Hematopoietic multipotent progenitor cell treated with erythropoietin and hydrocortisone succinate and interleukin-3 and kit ligand, for 8 days (in vitro differentiated cells): ENCODE measurements around the gene LCMT1.
"Not testable (repeated sequence)": the region's sequence is repeated elsewhere in the genome, so short reads cannot be mapped to it uniquely, and the experiment has no call there.

Source experiments
- DNase-seq: peaks from one replicate; pipeline ENCODE4 v3.0.0-alpha.2; 2015

The LCMT1 gene

DNA sequence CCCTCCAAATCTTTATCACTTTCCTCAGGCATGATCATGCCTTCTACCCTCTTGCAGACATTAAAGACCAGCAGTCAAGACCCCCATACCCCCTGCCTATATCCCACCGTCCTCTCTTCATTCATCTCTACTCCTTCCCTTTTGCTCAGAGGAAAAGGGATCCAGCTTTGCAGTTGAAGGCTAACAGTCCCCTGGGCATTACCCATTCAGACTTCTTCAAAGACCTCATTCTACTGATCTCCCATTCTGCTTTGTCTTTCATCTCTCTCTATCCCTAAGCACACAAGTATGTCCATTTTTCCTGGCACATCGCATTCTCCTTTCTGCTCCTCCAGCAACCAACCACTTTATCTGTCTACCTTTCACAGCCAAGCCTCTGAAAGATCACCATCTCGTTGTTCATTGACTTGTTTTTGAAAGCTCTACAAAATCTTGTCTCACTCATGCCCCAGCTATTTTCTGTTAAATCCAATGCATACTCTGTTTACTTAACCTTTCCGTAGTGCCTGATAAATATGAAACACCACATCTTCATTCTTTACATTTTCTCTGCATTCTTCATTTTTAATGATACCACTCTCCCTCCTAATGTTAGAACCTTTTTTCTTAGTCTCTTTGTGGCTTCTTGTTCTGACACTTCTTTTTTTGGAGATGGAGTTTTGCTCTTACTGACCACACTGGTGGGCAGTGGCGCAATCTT is 14.1 kb upstream of the LCMT1 start:
- no peak for DNase-seq

DNA sequence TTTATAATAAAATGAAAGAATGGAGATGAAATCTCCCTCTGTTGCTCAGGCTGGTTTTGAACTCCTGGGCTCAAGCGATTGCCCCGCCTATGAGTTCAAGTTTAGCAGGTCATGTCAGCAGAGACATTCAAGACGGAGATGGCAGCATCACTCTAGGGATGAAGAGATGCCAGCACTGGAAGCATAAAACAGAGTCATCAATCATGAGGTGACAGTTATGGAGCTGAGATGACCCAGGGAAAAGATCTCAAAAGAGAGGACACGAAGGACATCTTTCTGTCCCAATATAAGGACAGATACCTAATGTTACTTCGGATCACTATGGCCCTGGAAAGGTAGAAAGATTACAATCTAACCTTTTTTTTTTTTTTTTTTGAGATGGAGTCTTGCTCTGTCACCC is 11.0 kb upstream of the LCMT1 start:
- no peak for DNase-seq

DNA sequence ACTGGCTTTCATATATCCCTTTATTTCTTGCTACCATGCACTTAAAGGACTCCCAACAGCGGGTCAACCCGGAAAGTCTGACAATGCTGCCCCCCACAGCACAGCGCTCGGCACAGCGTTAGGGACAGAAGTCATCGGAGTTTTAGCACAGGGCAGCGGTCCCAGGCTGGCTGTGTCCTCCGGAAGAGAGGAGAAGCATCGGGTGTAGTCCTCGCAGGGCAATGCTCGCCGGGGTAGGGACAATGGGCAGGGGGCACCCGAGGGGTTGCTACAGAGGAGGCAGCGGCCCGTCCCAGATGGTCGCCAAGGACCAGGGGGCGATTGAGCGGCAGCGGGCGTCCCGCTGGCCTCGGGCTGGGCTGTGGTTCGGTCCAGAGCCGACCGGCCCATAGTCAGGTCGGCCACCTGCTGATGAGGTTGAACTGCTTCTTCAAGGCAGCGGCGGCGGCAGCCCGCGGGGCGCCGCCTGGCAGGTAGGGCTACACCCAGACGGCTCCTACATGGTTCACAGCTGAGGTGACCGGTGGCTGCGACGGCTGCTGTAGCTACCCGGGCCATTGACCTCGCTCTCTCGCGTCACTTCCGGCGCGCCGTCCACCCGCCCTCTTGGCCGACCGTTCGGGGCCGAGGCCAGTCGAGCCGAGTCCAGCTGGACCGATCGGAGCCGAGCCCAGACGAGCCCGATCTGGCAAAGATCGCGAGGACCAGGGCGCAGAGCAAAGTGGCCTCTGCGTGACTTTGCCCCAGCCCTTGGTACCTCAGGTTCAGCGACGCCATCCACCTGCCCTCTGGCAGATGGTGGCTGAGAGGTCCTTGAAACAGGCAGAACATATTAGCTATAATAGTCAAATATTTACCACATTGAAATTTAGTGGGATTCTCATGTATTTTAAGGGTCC is 4.7 kb upstream of the LCMT1 start:
- DNase-seq, result peak; percentile 86

DNA sequence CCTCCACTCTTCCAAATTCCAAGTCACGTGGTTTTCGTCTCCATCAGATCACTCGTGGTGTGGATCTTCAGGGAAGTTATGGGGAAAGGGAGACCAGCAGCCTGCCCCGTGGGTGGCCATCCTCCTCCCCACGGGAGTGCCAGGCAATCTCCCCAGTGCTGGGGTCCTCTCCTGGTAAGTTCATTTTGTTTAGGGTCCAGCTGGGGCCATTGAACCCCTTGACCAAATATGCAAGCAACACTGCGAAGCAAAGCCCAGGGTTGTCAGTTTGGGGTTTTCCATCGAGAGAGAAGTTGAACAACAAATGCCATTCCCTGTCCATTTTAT is 4.1 kb upstream of the LCMT1 start:
- no peak for DNase-seq

DNA sequence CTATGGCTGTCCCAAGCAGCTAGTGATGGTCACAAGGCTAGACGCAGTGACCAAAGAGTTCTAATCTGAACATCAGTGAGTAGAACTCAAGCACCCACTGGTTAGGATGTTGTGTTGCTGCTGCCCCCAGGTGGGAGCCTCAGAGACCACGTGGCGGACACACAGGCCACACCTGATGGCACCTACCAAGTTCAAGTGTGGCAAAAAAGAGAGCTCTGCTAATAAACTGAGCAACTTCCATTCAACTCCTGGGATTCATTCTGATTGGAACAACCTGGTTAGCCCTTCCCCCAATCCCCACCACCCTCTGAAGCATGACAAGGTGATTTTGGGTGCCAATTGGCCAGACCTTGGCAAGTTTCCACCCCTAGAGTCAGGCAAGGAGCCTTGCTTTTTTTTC is 3.5 kb upstream of the LCMT1 start:
- DNase-seq, result peak; percentile 68

DNA sequence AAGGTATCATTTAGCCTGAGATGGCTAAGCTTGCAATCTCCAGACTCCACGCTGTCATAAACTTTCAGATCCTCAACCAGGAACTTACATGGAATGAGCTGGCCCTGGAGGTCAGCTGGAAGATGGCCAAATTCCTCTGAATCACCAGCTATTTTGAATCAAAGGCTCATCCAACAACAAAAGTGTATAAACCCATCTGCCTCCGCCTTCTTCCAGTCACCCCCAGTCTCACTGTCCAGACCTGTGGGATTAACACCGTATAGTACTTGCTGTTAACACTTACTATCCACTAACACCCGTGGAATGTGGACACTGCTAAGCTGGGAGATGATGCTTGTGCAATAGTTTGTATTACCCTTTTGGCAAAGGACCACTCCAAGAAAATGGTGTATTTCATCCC is 1.9 kb upstream of the LCMT1 start:
- DNase-seq, result peak; percentile 53

DNA sequence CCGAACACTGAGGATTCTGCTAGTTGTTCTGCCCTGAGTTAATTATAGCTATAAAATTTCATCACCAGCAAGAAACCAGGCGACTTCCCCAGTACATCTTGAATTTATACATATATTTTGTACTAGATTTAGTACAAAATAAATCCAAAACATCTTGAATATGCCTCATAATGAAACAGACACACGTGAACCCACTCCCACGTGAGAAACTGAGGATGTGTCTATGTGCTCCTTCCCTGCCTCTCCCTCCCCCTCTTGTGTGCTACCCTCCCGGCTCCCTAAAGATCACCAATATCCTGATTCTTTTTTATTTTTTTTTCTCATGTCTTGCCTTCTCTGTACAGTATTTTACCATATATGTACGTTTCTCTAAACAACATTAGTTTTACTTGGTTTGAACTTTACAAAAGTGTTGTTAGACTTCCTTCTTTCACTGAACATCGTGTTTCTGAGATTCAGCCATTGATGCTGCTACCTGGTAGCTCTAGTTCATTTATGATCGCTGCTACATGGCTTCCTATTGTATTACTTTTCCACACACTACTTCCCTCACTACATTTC is 1.1 kb upstream of the LCMT1 start:
- DNase-seq, result peak; percentile 33

DNA sequence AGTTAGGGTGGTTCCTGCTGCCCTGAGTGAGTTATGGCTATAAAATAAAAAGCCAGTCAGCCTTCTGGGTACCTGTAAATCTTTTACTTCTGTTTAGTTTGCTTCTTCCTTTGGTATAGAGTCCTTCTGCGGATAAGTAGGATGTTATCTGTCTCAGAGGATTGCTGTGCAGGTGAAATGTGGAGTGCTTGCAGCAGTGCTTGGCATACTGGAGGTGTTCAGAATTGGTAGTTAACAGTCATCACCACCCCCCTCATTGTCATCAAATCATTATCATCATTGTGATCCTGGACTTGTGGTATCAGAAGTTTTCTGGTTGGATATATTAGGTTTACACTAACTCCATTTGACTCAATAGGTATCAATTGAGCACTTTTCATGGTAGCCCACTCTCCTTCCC is 2.6 kb downstream of the LCMT1 start:
- no peak for DNase-seq

DNA sequence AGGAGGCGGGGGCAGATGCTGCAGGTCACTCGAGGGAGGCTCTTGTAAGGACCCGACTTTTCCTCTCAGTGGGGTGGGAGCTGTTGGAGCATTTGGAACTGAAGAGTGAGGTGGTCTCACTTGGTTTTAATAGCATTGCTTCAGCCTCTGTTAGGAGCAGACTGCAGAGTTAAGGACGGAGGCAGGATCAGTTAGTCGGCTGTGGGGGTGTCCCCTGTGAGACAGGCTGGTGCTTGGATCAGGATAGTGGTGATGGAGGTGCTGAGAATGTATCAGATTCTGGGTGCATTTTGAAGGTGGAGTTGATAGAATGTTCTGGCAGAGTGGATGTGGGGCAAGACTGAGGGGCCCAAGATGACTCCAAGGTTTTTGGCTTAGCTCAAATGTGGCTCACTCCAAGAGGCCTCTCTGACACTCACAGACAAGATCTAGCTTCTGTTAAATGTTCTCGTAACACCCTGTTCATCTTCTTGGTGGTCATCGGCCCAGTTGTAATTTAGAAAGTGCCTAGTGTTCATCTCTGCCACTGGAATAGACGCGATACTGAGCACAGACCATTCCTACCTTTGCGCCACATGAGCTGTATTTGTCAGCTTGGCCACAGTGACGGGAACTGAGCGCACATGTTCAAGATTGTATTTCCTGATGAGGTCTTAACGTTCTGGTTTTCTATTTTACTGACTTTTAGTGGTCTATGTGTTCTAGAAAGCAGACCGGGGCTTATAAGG is 7.5 kb downstream of the LCMT1 start:
- DNase-seq, result no peak

DNA sequence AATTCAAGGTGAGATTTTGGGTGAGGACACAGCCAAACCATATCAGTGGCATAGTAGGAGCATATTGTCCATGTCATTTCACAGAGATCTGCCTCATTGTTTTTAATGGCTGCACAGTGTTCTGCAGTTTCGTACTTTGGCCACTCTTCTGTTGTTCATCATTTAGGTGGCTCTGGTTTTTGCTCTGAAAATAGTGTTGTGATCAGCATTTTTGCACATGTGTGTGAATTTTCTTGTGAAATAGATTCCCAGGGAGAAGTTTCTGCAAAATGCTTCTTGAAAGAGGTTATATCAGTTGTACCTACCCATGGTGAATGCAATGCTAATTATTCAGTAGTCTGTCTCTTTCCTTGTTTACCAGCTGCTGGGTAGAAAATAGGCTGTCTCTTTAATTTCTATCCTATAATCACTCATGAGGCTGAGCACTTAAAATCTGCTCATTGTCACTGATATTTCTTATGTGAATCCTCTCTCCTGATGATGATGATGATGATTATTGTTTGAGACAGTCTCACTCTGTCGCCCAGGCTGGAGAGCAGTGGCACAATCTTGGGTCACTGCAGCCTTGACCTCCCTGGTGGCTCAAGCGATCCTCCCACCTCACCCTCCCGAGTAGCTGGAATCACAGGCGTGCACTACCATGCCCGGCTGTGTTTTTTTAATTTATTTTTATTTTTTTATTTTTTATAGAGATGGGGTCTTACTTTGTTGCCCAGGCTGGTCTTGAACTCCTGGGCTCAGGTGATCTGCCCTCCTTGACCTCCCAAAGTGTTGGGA is 10.5 kb downstream of the LCMT1 start:
- DNase-seq, result no peak

DNA sequence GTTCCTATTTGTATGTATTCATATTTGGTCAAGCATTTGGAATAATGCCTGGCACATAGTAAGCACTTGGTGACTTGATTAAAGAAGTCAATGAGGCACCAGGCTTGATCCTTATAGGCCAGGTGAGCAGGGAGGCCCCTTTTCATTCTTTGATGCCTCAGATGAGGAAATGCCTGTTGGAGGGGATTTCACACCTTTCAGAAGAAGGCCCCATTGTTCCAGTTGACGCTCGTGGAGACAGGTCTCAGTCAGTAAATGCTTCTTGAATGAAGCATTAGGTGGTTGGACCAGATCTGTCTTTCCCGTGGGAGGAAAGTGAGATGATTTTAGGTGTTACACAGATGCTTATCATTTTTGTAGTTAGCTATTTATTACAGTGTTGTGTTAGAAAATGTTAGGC is 13.0 kb downstream of the LCMT1 start:
- no peak for DNase-seq

DNA sequence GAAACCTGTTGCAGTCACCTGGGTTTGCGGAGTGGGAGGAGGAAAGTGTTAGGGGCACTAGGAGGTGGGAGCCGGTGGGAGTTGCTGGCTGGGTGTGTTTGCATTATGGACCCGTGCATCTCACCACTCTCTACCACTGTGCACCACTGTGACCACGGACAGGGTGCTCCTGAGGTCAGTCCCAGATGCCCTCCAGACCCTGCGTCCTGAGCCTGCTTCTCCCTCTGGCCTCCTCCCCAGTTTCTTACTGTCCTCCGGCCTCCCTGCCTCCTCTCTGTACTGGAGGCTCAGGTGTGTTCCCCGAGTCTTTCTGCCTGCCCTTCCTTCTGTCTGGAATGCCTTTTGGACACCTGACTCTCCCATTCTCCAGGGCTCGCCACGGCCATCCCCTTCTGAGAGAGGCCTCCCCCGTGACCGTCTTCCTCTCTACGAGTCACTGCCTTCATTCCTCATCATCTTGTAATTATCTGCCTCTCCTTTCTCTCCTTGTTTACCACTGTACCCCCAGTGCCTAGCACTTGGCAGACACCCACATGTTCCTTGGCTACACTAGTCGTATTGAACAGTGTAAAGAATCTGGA is 14.6 kb downstream of the LCMT1 start:
- not testable (repeated sequence) for DNase-seq

DNA sequence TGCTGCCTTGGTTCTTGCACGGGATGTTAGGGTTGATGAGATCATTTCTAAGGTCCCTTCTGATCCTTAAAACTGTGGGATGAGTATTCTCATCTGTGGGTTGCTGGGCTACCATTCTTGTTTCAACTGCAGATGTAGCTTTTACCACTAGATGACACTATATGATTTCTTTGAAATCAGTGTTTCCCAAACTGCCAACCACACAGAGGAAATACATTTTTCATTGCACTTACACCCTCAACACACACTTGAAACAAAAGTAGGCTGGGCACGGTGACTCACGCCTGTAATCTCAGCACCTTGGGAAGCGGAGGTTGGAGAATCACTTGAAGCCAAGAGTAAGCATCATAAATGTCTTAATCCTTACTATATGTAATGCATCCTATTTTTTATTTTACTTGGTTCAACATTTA is 15.3 kb downstream of the LCMT1 start:
- peak; percentile 46 for DNase-seq

DNA sequence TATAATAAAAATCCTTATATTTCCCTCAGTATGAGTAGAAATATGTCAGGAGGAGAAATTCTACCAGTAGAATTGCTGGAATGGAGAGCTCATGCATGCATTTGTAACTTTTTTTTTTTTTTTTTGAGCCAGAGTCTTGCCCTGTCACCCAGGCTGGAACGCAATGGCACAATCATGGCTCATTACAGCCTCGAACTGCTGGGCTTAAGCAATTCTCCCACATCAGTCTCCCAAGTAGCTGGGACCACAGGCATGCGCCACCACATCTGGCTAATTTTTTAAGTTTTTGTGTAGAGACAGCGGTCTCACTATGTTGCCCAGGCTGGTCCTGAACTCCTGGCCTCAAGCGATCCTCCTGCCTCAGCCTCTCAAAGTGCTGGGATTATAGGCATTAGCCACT is 21.2 kb downstream of the LCMT1 start:
- DNase-seq, result not testable (repeated sequence)

DNA sequence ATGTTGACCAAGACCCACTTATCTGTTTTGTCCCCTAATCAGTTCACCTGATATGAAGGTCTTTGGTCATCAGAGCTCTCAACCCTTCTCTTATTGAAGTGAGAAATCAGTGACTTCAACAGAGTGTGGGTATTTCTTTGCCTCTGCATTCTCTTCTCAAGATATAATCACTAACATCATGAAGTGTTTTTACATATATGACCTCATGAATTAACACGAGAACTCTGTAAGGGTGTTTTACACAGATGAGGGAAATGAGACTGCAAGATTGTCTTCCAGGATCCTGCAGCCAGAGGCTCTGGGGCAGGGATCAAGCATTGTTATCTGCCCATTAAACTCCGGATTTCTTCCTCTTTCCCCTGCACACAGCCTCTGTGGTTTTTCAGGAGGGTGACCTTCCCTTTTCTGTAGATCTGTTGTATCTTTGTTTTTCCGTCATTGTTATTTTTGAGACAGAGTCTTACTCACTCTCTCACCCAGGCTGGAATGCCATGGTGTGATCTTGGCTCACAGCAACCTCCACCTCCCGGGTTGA is 22.7 kb downstream of the LCMT1 start:
- no peak for DNase-seq

DNA sequence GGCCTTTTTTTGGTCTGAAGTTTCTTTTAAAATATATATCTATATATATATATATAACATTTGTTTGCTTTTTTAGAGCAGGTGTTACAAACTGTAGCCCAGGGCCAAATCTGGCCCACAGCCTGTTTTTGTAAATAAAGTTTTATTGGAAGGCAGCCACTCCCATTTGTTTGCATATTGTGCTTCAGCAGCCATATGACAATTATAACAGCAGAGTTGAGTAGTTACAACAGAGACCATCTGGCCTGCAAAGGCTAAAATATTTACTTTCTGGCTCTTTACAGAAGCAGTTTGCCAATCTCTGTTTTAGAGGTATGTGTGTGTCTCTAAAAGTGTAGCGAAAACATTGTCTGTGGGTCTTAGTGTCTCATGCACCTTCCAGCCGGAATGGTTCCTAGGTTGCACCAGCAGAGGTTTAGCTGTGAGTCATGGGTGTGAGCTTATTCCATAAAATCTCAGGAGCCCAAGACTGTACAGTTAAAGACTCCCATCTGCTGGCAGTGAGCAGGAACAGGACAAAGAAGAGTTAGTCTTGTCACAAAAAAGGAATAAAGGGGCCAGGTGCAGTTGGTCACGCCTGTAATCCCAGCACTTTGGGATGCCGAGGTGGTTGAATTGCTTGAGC is 23.8 kb downstream of the LCMT1 start:
- no peak for DNase-seq

DNA sequence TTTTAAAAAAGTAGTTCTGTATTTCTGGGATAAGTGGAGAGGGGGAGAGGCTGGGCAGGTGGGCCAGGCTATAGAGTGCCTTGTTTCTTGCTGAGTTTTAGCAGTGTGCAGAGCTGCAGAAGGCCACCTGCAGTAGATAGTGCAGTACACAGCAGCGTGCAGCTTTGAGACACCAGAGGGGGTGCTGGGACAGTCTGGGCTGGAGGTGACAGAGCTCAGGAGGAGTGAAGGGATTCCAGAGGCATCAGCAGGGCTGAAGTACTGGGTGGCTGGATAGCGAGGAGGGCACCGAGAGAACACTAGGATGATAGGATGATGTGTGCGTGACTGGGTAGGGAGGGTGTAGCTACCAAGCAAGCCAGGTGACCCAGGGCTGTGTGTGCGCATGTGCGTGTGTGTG is 26.6 kb downstream of the LCMT1 start:
- DNase-seq, result no peak

DNA sequence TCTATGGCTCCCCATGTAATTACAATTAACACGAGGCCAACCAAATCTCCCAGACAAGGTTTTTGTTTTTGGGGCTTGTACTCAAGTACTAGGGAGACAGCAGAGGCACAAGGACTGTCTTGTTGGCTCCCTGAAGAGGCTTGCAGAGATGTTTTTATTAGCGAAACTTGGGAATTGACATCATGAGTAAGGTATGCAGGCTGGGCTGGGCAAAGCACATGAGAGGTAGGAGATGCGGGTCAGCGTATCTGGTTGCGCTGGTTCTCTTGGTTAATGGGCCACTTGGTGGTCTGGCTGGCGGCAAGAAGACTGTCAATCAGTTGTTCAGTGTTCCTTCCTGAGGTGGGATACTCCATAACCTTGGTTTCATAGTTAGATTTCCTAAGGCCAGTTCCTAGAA is 28.9 kb downstream of the LCMT1 start:
- no peak for DNase-seq

DNA sequence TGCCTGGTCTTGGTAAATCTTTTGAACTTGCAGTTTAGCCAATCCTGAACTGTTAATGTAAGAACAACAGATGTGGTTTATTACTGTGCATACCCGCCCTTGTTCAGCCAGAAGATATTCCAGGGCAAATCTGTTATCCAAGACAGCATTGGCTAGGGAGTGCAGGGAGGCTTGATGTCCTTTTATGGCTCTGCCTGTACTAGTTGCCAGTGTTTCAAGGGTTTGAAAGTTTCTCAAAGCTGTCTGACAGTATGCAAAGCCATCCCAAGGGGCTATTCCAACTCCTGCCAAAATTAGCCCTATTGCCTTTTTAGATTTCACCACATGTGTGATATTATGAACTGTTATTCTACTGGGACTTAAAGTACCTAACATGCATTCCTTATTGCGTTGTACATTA is 30.1 kb downstream of the LCMT1 start:
- DNase-seq, result no peak

DNA sequence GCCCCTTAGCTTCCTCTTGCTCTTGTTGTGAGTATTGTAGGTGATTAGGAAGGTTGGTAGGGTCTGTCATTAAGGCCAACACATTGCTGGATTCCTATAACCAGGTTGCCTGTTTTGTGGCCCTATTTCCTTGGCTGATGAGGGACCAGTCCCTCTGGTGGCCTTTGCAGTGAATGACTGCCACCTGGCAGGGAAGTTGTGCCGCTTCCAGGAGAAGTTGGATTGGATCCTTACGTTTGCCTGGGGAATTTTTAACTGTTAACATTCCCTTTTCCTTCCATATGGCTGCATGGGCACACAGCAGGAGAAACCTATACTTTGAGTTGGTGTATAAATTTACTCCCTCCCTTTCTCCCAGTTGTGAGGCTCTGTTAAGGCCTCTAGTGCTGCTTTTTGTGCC is 32.4 kb downstream of the LCMT1 start:
- no peak for DNase-seq

DNA sequence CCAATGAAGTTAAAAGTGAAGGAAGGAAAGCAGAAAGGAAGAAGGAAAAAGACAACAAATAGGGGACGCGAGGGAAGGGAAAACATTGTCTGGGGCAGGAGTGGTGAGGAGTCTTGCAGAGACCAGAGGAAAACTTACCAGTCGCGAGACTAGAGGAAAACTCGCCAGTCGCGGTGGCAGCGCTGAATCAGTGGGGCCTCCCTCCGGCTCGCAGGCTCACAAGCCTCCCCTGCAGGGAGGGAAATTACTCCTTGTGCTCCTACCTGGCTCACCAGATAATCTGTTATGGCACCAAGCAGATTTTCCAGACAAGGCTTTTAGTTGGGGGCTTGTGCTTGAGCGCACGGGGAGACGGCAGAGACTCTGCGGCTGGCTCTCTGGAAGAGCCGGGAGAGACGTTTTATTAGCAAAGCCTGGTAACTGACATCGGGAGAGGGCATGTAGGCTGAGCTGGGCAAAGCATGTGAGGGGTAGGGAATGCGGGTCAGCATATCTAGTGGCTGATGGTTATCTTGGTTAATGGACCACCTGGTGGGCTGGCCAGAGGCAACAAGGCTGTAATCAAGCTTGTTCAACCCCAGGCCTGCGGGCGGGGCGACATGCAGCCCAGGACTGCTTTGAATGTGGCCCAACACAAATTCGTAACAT is 37.1 kb downstream of the LCMT1 start:
- no peak for DNase-seq
